ENCODE data around the gene RHBDL1. TPM values are rescaled to one million over a fixed set of nuclear protein-coding genes. Genes with fewer than 3 reads are reported as not detected.
A peak's percentile ranks its signal among the peaks of the same experiment; 100 is the strongest.

RHBDL1 gene
- total RNA-seq, 3 donors from 2014 or later: 0.48 to 2.3 (median 1.0) TPM

DNA sequence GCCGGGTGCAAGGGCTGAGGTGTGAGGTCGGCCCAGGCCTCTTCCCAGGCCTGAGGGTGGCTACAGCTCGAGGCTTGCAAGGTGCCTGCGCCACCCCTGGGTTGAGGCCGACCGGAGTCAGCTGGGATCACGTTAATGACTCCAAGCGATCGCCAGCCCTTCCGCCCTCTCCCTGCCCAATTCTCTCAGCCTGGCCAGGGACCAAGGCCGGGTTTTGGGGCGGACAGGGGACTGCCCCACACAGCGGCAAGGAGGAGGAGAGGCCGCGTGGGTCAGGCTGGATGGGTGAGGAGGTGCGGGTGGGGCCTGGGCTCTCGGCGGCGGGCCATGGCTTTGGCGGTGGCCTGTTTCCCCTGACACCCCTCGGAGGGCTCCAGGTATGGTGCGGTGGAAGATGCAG, 17.9 kb downstream of the RHBDL1 start:
- H3K9me3 ChIP-seq: no peaks in the 10 kb centered on the region
- no peaks in the 10 kb centered on the region for H3K36me3 ChIP-seq
- intact Hi-C loops (cut with DNase I; ENCODE audit: low total_unique reads): no loop called here
- peak overlapping the region in 1 of 2 donors; percentile 19 for H3K27ac ChIP-seq
- TF ChIP-seq POLR2AphosphoS5 (IDR thresholded peaks at IDR 0.05) (no peak), POLR2A (IDR thresholded peaks at IDR 0.05) (no peak)
- TF ChIP-seq, protein P1, sequence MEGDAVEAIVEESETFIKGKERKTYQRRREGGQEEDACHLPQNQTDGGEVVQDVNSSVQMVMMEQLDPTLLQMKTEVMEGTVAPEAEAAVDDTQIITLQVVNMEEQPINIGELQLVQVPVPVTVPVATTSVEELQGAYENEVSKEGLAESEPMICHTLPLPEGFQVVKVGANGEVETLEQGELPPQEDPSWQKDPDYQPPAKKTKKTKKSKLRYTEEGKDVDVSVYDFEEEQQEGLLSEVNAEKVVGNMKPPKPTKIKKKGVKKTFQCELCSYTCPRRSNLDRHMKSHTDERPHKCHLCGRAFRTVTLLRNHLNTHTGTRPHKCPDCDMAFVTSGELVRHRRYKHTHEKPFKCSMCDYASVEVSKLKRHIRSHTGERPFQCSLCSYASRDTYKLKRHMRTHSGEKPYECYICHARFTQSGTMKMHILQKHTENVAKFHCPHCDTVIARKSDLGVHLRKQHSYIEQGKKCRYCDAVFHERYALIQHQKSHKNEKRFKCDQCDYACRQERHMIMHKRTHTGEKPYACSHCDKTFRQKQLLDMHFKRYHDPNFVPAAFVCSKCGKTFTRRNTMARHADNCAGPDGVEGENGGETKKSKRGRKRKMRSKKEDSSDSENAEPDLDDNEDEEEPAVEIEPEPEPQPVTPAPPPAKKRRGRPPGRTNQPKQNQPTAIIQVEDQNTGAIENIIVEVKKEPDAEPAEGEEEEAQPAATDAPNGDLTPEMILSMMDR (IDR thresholded peaks at IDR 0.05): no peak
- peak overlapping the region in 1 of 3 donors; percentile 68 for H3K4me3 ChIP-seq
- no peak for DNase-seq (ENCODE audit: low spot score in 2 of 2)
- H3K4me1 ChIP-seq: peaks cover 24 to 29% of the 10 kb centered on the region in 2 donors
- H3K27me3 ChIP-seq: peaks cover 15 to 39% of the 10 kb centered on the region in 2 donors

DNA sequence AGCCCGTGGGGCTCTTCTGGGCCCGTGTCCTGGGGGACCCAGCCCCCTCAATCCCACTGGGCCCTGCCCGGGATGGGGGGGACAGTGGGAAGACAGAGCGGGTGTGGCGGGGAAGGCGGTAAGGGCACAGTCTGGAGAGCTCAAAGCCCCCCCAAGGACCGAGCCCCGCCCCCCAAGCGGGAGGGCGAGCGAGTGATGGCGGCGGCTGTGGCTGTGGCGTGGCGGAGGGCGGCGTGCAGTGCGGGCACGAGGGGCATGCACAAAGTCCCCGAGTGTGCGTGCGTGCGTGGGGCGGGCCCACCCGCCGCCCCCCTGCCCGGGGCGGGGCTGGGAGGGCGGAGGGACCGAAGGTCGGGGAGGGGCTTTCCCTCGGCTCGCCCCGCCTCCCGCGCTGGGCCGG, 18.3 kb downstream of the RHBDL1 start:
- H3K4me3 ChIP-seq: peak overlapping the region in 2 of 3 donors; percentile 51 to 68

DNA sequence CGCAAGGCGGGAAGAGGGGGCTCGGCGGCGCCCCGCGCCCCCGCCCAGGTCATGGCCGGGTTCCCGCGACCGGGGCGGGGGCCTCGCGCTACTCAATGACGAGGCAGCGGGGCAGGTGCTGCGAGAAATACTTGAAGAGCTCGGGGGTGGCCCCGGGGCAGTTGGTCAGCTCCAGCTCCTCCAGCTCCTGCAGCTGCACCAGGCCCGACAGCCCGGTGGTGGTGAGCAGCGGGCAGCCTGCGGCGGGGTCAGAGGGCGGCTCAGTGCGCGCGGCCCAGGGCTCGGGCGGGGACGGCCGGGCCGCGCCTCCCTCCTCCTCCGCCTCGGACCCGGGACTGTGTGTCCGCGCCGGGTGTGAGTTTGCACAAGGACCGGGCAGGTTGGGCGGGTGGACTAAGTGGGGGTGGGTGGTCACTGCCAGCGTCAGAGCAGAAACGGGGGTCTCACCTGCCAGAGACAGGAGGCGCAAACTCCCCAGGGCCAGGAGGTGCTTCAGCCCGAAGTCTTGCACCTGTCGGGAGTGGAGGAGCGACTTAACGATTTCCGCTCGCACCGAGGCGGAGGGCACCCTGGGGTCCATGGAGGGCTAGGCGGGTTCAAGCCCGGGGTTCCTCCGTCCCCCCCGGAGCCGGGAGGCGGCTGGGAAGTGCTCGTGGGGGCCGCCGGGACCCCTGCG, 18.9 kb downstream of the RHBDL1 start:
- Histone ChIP-seq H3K27ac (no peak overlapping the region), H3K4me3 (peak overlapping the region in 2 of 3 donors; percentile 51 to 68), H3K9me3 (no peaks in the 10 kb centered on the region), H3K4me1 (peaks cover 19 to 24% of the 10 kb centered on the region in 2 donors), H3K36me3 (no peaks in the 10 kb centered on the region), H3K27me3 (peaks cover 15 to 44% of the 10 kb centered on the region in 2 donors)
- DNase-seq (ENCODE audit: low spot score in 2 of 2): no peak
- intact Hi-C loops (cut with DNase I; ENCODE audit: low total_unique reads): no loop called here
- TF ChIP-seq POLR2A (IDR thresholded peaks at IDR 0.05) (no peak), POLR2AphosphoS5 (IDR thresholded peaks at IDR 0.05) (no peak)
- TF ChIP-seq, protein P1 (IDR thresholded peaks at IDR 0.05): no peak

More for the DNA sequence above, 18.3 kb downstream of the RHBDL1 start:
- Histone ChIP-seq H3K36me3 (no peaks in the 10 kb centered on the region), H3K27me3 (peaks cover 15 to 39% of the 10 kb centered on the region in 2 donors), H3K27ac (peak overlapping the region in 1 of 2 donors; percentile 19), H3K4me1 (peaks cover 24 to 29% of the 10 kb centered on the region in 2 donors), H3K9me3 (no peaks in the 10 kb centered on the region)
- no peak for DNase-seq (ENCODE audit: low spot score in 2 of 2)
- intact Hi-C loops (cut with DNase I; ENCODE audit: low total_unique reads): no loop called here
- TF ChIP-seq POLR2A (IDR thresholded peaks at IDR 0.05) (no peak), POLR2AphosphoS5 (IDR thresholded peaks at IDR 0.05) (no peak)
- TF ChIP-seq, protein P1 (IDR thresholded peaks at IDR 0.05): no peak

DNA sequence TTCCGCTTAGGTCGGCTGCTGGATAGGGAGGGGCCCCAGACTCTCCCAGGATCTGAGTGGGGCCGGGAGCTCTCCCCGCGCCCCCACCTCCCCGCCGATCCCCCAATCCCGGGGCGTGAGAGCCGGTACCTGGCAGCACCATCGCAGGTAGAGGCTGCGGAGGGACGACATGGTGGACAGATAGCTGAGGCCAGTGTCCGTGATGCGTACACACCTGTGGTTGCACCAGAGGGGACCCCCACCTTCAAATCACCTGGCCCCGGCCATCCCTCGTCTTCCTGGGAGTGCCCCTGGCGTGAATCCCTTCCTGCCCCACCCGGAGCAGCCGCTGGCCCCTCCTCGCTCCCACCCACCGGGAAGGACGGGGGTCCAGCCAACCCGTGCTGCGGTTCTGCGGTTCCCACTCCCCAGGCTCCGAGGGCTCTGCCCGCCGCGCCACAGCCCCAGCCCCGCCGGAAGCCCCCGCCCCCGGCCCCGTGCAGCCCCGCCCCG, 19.4 kb downstream of the RHBDL1 start:
- H3K27me3 ChIP-seq: peaks cover 15 to 49% of the 10 kb centered on the region in 2 donors
- peak overlapping the region in 1 of 2 donors; percentile 52 for H3K27ac ChIP-seq
- H3K36me3 ChIP-seq: no peaks in the 10 kb centered on the region
- H3K9me3 ChIP-seq: no peaks in the 10 kb centered on the region
- intact Hi-C loops (cut with DNase I; ENCODE audit: low total_unique reads): no loop called here
- DNase-seq (ENCODE audit: low spot score in 2 of 2): no peak
- peaks cover 14 to 19% of the 10 kb centered on the region in 2 donors for H3K4me1 ChIP-seq
- no peak for TF ChIP-seq POLR2A (IDR thresholded peaks at IDR 0.05)
- H3K4me3 ChIP-seq: peak overlapping the region in 2 of 3 donors; percentile 51 to 68

DNA sequence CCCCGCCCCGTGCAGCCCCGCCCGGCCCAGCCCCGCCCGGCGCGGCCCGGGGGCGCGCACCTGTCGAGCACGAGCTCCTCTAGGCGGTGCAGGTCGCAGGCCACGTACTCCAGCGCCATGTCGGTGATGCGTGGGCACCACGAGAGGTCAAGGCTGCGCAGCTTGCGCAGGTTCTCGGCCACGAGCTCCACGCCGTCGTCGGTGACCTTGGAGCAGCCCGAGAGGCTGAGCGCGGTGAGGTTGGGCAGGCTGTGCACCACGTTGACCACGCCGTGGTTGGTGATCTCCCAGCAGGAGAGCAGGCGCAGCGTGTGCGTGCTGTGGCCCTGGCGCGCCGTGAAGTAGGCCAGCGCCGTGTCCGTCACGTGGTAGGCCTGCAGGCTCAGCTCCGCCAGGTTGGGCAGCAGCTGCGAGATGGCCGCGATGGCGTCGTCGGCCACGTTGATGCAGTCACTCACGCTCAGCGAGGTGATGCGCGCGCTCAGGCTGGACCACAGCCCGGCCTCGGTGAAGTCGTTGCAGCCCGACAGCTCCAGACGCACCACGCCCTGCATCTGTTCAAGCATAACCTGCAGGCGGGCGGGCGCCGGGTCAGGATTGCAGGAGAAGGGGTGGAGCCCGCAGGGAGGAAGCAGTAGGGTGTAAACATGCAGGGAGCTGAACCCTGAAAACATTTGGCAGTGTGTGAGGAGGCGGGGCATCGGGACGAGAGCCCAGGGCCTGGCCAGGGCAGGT, 20.1 kb downstream of the RHBDL1 start:
- Histone ChIP-seq H3K27ac (peak overlapping the region in 1 of 2 donors; percentile 38), H3K4me3 (peak overlapping the region in 2 of 3 donors; percentile 51 to 68), H3K36me3 (no peaks in the 10 kb centered on the region), H3K4me1 (peaks cover 14 to 19% of the 10 kb centered on the region in 2 donors), H3K27me3 (peaks cover 15 to 56% of the 10 kb centered on the region in 2 donors), H3K9me3 (no peaks in the 10 kb centered on the region)
- intact Hi-C loops (cut with DNase I; ENCODE audit: low total_unique reads): no loop called here
- TF ChIP-seq, protein P1 (IDR thresholded peaks at IDR 0.05): no peak
- TF ChIP-seq POLR2AphosphoS5 (IDR thresholded peaks at IDR 0.05) (no peak), POLR2A (IDR thresholded peaks at IDR 0.05) (no peak)
- DNase-seq (ENCODE audit: low spot score in 2 of 2): peak; percentile 49 to 74
